Neutrophil (primary cell): ENCODE data around the gene CPXM2.

ENCODE experiments used
- H3K27ac ChIP-seq: fragments of 200-600 bp; sonication (generic); 2 replicates; pipeline ENCODE4 v1.5.1; 2016; ENCODE audit warnings: mild to moderate bottlenecking, moderate library complexity
- H3K27me3 ChIP-seq: fragments of 200-600 bp; sonication (generic); 2 replicates; pipeline ENCODE4 v1.6.0; 2016; ENCODE audit warnings: mild to moderate bottlenecking
- H3K36me3 ChIP-seq: fragments of 200-600 bp; sonication (generic); 2 replicates; pipeline ENCODE4 v1.5.1; 2017
- H3K4me1 ChIP-seq, 2 experiments: fragments of 200-600 bp in 1 of 2; sonication (generic) in 1 of 2; 1 replicate in 1 of 2; 2 replicates in 1 of 2; pipeline versions ENCODE4 v1.5.1 to v1.6.1; 2013 to 2016; ENCODE audit warnings: low read depth in 1 of 2, low read length in 1 of 2, mild to moderate bottlenecking in 1 of 2, moderate library complexity in 1 of 2; ENCODE audit not compliant: control insufficient read depth in 1 of 2, insufficient read depth in 1 of 2
- H3K4me3 ChIP-seq, 2 experiments: fragments of 200-600 bp in 1 of 2; sonication (generic) in 1 of 2; 1 replicate in 1 of 2; 2 replicates in 1 of 2; pipeline ENCODE4 v1.5.1; 2013 to 2016; ENCODE audit warnings: low read depth in 1 of 2, low read length in 1 of 2, mild to moderate bottlenecking in 1 of 2, moderate library complexity in 1 of 2
- H3K9me3 ChIP-seq: fragments of 200-600 bp; sonication (generic); 2 replicates; pipeline ENCODE4 v1.5.1; 2016
- CTCF ChIP-seq: fragments of 200-600 bp; sonication (generic); IDR thresholded peaks from 2 replicates; pipeline ENCODE4 v1.5.1; 2016; ENCODE audit warnings: antibody characterized with exemption

The CPXM2 gene

GRCh38 chr10:123703195-123703790 is 188.3 kb downstream of the CPXM2 start:
- TF ChIP-seq CTCF: no peak
- no peak overlapping the region for H3K4me3 ChIP-seq

More at GRCh38 chr10:123703195-123703790, 188.3 kb downstream of the CPXM2 start:
- Histone ChIP-seq H3K9me3 (no peaks in the 10 kb centered on the region), H3K27me3 (no peaks in the 10 kb centered on the region), H3K27ac (no peak overlapping the region), H3K4me1 (no peaks in the 10 kb centered on the region), H3K36me3 (no peaks in the 10 kb centered on the region)
